ENCODE data around the gene RNF157.

- TF ChIP-seq, protein P1, sequence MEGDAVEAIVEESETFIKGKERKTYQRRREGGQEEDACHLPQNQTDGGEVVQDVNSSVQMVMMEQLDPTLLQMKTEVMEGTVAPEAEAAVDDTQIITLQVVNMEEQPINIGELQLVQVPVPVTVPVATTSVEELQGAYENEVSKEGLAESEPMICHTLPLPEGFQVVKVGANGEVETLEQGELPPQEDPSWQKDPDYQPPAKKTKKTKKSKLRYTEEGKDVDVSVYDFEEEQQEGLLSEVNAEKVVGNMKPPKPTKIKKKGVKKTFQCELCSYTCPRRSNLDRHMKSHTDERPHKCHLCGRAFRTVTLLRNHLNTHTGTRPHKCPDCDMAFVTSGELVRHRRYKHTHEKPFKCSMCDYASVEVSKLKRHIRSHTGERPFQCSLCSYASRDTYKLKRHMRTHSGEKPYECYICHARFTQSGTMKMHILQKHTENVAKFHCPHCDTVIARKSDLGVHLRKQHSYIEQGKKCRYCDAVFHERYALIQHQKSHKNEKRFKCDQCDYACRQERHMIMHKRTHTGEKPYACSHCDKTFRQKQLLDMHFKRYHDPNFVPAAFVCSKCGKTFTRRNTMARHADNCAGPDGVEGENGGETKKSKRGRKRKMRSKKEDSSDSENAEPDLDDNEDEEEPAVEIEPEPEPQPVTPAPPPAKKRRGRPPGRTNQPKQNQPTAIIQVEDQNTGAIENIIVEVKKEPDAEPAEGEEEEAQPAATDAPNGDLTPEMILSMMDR (IDR thresholded peaks at IDR 0.05), result no peak
- TF ChIP-seq POLR2A (IDR thresholded peaks at IDR 0.05) (no peak), EP300 (IDR thresholded peaks at IDR 0.05) (no peak)
These were observed 36.4 kb upstream of the RNF157 start for GRCh38 chr17:76276461-76277299.

Data from ovary (tissue), 3 donors.